Vagina (tissue), 2 donors: ENCODE results near the gene AKAP6.

ENCODE experiments used
- POLR2A ChIP-seq, 2 donors: fragments of 450-650 bp; IDR thresholded peaks; one replicate each; pipeline ENCODE4 v1.6.1; 2017; ENCODE audit warnings: antibody characterized with exemption in 2 of 2, mild to moderate bottlenecking in 2 of 2, moderate library complexity in 2 of 2
- POLR2AphosphoS5 ChIP-seq, 2 donors: sonication (generic); formaldehyde crosslinking; IDR thresholded peaks; one replicate each; pipeline ENCODE4 v1.9.0; 2017; ENCODE audit warnings: antibody characterized with exemption in 2 of 2, mild to moderate bottlenecking in 2 of 2, low read depth in 1 of 2; ENCODE audit not compliant: insufficient read depth in 1 of 2
- TF ChIP-seq, protein P1 (sequence below), 3 experiments: fragments of 450-650 bp in 2 of 3; fragments of 200-600 bp in 1 of 3; sonication (generic) in 1 of 3; IDR thresholded peaks; one replicate each; pipeline ENCODE4 v1.5.1; 2017 to 2019; ENCODE audit warnings: antibody characterized with exemption in 3 of 3, mild to moderate bottlenecking in 2 of 3, moderate library complexity in 2 of 3

DNA sequence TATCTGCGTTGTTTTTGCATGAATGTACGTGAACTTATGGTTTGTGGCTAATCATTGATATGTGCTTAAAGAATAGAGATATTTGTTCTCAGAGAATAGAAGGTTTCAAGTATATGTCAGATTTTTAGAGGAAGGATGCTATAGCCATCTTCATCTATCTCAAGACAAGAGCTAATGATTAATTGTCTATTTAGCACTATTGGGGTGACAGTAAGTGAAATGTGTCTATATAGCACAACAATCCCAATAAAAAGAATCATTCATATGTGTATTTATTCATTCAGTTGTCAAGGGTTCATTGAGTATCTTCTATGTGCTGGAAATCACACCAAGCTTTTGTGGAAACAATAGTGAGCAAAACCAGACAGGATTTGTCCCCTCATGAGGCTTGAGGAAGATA, 310.1 kb downstream of the AKAP6 start:
- TF ChIP-seq, protein P1, sequence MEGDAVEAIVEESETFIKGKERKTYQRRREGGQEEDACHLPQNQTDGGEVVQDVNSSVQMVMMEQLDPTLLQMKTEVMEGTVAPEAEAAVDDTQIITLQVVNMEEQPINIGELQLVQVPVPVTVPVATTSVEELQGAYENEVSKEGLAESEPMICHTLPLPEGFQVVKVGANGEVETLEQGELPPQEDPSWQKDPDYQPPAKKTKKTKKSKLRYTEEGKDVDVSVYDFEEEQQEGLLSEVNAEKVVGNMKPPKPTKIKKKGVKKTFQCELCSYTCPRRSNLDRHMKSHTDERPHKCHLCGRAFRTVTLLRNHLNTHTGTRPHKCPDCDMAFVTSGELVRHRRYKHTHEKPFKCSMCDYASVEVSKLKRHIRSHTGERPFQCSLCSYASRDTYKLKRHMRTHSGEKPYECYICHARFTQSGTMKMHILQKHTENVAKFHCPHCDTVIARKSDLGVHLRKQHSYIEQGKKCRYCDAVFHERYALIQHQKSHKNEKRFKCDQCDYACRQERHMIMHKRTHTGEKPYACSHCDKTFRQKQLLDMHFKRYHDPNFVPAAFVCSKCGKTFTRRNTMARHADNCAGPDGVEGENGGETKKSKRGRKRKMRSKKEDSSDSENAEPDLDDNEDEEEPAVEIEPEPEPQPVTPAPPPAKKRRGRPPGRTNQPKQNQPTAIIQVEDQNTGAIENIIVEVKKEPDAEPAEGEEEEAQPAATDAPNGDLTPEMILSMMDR (IDR thresholded peaks at IDR 0.05): no peak
- no peak for TF ChIP-seq POLR2A (IDR thresholded peaks at IDR 0.05)
- TF ChIP-seq POLR2AphosphoS5 (IDR thresholded peaks at IDR 0.05; ENCODE audit: insufficient read depth in 1 of 2, low read depth in 1 of 2): no peak
